ENCODE data around the gene CD28.

- TF ChIP-seq CTCF (conservative IDR thresholded peaks at IDR 0.05 in 1 of 2, IDR thresholded peaks at IDR 0.05 in 1 of 2; ENCODE audit: low read depth in 1 of 2, low read length in 2 of 2) (no peak), EZH2 (IDR thresholded peaks at IDR 0.05; ENCODE audit: low read length, missing control alignments) (no peak)
These were observed 73.8 kb downstream of the CD28 start for GRCh38 chr2:203780231-203780630.
